ENCODE results near the gene SH3PXD2B.

SH3PXD2B gene

DNA sequence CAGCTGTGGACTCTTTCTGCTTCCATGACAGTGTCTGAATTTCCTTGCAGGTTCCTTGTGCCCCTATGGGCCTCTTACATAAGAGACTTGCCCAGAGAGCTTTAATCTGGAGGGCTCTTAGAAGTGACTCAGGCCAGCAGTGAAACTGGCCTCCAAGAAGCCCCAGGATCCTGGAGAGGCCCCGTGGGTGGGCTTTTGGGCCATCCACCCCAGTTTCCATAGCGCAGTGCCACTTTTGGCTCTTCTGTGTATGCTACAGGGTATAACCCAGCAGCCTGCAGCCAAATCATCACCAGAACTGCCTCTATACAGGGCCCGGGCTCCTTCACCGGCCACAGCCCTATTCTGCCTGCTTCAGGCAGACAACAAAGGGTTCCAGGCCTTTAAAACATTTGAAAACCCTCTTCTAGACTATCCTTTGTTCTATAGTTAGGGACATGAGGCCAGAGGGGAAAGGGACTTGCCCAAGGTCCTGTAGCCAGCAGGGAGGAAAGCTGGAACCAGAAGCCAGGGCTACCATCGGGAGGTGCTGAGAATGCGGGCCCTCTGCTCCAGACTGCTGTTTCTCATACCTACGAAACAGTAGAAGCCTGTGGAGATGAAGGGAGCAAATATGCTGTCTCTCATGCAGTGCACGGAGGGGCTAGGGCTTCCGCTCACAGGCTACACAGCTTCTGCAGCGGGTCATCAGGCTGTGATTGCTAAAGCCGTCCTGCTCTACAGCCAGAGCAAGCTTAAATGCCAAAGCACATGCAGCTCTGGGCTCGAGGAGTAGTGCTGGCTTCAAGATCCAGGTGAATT lies 18.0 kb downstream of the SH3PXD2B start:
- no peak for DNase-seq

DNA sequence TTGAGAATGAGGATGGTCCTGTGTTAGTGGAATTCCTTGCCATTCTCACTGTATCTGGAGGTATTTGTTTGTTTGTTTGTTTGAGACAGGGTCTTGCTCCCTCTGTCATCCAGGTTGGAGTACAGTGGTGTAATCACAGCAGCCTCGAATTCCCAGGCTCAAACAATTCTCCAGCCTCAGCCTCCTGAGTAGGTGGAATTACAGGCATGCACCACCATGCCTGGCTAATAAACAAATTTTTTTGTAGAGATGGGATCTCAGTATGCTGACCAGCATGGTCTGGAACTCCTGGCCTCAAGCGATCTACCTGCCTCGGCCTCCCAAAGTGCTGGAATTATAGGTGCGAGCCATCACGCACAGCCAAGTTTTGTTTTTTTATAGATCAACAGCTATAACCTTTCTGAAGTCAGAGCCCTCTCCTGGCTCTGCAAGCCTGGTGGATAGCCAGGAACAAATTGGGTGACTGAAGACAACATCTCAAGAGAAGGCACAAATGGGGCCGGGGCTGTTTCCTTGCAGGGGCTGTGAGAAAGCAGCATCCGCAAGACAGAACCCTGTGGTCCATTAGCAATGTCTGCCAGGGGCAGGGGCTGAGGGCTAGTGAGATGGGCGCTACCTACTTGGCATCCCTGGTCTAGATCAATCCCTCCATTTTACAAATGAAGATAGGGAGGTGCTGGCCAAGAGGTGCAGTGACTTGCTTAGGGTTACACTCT lies 18.8 kb downstream of the SH3PXD2B start:
- DNase-seq = no peak

DNA sequence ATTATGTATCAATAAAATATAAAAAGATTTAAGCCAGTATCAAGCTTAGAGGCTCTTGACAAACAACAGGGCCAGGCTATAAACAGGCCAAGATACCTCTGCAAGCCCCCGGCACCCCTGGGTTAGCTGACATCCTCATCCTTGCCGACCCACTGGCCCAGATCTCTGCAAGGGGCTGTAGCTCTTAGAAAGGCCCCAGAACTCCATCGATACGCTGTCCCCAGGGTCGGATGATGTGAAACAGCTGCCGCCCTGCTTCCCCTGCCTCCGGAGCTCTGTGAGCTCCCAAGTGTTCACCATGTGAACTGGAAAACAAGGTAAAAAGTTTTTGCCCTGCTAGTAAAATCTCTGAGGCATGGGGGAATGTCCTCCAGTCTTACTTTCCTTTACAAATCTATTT lies 20.1 kb downstream of the SH3PXD2B start:
- DNase-seq = no peak

DNA sequence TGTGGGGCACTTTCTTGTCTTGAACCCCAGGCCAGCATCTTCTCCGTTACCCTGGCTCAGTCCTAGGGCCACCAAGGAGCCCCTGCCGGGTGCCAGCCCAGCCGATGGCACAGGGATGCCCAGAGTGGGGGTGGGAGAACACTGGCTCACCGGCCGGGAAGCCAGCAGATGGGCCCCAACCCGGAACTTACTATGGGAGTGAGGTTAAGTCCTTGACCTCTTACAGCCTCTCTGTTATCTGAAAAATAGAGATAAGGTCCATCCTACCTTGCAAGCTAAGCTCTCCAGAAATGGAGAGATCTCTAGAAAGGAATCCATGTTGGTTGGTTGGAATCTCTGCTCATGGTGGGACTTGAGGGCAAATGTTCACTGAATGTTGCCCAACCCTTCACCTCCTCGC lies 20.8 kb downstream of the SH3PXD2B start:
- DNase-seq = no peak

DNA sequence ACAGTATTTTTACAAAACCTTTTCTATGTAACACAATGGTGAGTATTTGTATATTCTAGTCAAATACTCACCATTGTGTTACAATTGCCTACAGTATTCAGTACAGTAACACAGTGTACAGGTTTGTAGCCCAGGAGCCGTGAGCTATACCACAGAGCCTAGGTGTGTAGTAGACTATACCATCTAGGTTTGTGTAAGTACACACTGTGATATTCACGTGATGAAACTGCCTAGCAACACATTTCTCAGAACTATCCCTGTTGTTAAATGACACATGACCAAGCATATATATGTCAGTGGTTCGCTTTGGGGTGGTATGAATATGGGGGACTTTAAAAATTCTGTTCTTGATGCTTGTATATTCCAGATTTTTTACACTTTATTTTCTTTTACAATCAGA lies 21.3 kb downstream of the SH3PXD2B start:
- no peak for DNase-seq

DNA sequence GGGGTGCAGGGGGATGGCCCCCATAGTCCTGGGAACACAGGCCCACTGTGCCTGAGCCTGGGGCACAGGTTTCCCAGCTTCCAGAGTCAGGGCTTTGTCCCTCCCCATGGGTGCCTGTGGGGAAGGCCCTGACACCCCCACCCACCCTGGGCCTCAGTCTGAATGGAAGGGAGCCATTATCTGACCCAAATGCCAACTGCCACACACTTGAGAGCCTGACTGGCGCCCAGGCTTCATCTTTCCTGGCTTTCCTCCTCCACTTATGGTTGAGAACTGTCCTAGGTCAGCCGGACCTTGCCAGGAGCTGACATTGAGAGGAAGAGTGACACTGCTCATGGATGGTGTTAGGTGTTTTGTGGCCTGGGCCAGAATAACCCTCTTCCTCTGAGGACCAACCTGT lies 24.0 kb downstream of the SH3PXD2B start:
- no peak for DNase-seq

DNA sequence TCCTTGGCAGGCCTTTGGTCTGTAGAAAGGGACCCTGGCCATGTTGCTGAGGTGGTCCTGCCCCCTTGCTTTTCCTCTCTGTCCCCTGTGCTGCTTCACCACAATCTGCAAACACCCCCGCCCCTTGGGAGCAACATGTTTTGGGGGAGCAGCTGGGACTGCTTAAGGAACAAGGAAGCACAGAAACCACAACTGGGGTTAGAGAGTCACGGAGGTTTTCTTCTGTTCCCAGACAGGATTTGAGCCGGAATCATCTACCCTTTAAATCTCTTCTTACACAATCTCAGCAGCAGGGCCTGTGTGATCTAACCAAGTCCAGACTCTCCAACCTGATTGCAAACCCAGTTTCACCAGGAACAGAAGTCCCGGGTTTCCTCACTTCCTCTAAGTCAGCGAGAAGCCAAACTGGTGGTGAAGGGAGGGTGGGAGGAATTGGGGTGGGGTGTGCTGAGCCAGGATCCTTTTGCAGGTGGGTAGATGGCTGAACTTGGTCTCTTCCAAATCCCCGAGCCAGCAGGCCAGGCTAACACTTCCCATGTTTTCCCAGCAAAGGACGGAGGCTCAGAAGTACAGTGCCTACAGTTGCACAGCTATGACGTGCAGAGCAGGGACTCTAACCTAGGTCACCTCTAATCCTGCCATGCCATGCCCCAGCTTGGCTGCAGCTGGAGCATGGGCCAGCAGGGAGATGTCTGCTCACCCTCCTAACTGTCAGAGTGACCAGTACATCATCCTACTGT lies 25.0 kb downstream of the SH3PXD2B start:
- DNase-seq = no peak

DNA sequence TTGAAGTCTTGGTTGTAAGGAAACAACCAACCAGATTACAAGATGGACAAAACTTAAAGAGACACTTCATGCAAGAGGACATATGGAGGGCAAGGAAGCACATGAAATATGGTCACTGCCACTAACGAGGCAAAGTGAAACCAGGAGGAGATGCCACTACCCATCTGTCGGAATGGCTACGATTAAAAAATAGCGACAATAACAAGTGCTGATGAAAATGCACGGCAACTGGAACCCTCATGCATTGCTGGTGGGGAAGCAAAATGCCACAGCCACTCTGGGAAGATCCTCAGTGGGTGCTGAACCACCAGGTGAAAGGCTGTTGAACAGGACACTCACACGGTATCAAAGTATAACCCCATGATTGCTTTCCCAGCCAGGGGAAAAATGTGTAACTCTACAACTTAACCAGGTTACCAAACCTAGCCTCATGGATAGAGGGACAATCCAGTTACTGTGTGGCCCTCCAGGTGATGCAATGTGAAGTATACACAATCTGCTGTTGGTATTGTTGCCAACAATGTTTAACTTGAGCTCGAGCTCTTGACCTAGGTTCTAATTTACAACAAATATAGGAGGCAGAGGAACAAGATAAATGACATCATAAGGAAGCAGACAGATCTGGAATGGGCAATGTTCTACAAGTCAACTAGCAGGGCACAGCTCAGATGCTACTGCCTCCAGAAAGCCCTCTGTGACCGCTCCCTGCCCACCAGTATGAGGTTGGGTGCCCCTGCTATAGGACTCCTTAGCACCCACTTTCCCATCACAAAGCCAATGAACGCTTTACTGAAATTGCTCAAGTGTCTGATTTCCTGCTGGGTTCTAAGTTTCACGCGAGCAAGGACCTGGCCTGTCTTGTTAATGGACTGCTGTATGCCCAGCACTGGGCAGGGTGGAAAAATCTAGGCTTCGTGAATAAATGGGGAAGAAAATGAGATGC lies 25.8 kb downstream of the SH3PXD2B start:
- DNase-seq = no peak

DNA sequence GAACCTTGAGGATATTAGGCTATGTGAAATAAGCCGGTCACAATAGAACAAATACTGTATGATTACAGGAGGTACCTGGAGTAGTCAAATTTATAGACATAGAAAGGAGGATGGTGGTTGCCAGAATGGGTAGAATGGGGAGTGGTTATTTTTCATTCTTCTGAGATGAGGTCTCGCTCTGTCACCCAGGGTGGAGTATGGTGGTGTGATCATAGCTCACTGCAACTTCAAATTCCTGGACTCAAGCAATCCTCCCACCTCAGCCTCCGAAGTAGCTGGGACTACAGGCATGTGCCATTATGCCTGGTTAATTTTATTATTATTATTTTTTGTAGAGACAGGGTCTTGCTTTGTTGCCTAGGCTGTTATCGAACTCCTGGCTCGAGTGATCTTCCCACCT lies 27.1 kb downstream of the SH3PXD2B start:
- no peak for DNase-seq

DNA sequence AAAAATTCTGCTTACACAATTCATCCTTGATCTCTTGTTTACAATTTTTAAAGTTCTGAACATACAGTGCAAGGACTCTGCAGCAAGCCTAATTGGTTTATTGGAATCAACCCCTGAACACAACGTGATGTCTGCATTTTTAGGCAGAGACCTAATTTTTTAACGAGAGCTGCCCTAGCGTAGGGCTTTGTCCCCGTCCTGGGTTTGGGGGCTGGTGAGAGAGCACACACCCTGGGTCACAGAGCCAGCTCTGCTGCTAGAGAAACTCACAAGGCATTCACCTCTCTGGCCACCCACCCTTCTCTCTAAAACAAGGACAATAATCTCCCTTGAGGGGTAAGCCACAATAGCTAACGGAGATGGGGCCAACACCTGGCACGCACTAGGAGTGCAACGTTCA lies 28.2 kb downstream of the SH3PXD2B start:
- no peak for DNase-seq

DNA sequence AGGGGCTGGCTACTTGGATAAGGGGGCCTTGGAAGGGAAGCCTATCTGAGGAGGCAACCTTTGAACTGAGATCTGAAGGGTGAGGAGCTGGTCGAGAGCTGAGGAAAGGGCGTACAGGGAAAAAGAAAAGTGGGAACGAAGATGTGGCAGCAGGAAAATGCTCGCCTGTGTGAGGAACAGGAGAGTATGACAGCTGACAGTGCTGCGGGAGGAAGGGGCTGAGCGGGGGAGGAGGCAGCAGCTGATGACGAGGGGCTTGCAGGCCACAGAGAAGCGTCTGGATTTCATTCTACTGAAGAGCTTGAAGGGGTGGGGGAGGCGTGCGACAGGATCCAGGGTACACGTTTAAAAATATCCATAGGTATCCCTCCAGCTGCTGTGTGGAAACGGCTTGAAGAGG lies 28.9 kb downstream of the SH3PXD2B start:
- no peak for DNase-seq

DNA sequence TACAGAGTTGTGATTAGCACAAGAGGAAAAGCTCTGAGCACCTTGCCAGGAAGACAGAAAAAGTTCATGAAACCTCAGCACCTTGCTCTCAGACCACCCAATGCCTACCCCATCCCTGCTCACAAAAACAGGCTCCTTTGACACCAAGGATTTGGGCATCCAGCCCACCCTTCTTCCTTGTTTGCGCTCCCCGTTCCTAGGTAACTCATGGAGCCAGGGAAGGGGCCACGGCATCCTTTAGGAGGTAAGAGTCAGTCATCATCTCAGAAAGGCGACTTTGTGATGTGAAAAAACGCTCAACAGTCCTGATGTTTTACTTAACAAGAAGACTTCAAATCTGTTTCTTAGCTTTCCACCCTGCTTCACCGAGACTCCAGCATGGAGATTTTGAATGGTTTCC lies 29.5 kb downstream of the SH3PXD2B start:
- no peak for DNase-seq

DNA sequence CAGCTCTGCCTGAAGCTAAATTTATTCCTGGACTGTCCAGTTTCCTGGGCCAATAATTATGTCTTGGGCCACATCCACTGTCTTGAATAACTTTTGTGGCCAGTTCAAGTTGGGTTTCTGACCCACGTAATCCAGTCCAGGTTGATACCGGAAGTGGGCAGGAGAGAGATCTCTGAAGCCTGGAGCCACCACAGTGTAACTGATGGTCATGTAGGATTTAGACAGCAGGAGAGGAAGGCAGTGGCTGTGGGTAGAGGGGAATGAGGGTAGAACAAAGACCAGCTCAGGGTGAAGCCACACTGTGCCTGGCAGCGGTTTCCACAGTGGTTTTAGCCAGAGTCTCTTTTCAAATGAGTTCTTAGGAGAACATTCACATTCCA lies 30.2 kb downstream of the SH3PXD2B start:
- DNase-seq = no peak

DNA sequence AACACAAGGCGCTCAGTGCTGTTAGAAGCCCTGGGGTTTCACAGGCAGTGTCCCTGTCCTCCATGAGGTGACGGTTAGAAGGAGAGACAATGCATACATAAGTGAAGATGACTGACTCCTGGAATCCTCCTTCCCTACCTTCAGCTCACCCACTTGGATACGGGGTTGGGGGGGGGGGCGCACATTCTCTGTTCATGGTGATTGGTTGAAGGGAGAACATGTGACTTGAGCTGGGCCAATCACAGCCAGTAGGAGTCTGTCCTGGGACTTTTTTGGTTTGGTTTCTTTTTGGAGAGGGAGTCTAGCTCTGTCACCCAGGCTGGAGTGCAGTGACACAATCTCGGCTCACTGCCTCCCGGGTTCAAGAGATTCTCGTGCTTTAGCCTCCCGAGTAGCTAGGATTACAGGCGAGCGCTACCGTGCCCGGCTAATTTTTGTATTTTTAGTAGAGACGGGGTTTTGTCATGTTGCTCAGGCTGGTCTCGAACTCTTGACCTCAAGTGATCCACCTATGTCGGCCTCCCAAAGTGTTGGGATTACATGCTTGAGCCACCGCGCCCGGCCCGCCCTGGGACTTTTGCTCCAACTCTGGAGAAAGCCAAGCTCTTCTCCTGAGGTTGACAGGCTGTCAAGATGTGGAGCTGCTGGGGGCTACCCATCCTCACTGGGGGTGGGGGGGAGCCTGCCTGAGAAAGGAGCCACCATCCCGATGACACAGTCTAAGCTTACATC lies 30.8 kb downstream of the SH3PXD2B start:
- no peak for DNase-seq

DNA sequence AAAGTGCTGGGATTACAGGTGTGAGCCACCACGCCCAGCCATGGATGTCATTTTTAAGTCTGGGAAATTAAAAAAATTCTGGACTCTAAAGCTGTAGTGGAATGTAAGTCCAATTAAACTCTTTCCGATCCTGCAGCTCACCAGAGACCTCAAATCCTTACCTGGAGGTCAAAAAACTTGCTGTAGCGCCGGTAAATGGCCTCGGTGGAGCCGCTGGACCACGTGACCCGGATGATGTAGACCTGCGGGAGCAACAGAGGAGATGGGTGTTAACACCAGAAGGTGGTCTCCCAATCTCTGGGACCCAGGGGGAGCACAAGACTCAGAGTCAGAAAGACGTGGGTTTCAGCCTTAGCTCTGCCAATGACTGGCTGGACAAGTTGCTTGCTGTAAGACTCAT lies 32.1 kb downstream of the SH3PXD2B start:
- DNase-seq = no peak

DNA sequence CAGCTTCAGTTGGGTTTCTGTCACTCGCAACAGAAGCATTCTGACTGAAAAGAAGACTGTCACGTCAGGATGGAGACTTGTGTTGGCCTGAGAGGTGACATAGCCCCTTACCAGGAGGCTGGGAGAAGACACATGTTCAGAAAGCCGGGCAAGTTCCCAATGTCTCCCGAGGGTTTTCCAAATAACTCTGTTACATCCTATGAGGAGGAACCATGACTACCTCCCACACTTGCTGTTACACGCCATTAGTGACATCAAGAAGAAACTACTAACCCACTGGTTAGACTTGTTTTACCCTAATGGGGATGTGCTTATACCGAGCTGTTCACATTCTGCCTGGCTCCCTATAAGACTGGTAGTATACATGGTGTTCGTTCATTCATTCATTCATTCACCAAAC lies 33.3 kb downstream of the SH3PXD2B start:
- no peak for DNase-seq

DNA sequence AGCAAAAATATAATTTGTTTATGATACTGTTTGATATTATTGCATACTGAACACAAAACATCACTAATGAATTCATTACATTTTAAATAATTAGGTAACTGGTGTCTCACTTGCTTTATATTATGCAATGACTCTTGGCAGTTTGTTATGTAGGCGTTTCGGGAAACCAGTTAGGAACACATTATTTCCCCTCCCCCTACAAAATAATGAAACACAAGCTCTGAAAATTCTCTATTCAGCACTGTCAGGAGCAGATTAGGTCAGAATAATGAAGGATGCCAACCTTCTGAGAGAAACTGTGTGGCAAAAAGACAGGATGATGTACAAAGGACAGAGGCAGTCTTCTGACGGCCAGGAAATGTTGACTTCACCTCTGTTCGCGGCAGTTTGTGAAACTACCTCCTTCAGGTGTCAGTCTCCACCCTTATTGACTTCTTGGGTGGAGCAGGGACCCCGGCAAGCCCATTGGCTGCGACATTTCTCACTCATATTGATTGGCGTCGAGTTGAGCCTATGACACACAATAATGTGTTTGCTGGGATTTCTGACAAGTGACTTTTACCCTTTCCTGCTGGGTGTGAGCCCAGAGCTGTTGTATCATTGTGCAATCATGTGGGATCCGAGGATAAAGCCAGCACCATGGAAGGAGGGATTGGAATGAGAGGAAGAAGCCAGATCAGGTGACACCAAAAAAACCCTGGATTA lies 33.9 kb downstream of the SH3PXD2B start:
- no peak for DNase-seq

DNA sequence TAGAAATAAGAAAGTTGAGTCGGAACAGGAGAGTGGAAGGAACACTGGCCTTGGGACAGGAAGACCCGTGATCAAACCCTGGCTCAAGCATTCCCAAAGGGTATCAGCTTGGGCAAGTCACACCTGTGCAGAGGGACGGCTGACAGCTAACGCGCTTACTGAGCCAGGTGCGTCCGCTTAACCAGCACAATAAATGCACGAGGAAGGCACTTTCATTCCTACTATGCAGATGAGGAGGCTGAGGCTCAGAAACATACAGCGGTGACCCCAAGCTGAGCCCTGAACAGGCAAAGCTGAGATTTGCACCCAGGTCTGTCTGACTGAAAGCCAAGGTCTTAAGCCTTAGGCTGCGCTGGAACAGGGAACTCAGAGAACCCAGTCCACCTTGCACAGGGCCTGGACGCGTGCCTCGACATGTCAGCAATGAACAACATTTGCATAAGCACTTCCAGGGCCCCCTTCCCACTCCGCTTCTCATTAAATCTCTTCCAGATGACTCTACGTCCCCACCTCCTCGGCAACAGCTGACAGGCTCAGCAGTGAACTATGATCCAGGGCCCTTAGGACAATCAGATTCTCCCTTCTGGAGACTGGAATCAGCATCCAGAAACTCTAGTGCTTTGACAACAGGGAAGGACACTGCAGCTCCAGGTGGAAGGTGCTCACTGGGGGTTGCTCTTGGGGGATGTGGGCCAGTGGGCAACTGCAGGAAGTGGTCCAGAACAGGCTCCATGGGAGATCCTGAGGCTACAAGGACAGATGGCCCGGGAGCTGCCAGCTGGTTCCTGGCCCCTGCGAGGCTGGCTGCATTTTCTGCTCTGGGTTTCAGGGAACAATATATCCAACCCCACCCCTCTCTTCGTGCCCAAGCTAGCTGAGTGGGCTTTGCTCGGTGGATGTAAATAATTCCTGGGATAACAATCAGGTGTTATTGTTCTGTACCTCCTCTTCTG lies 35.2 kb downstream of the SH3PXD2B start:
- DNase-seq = no peak

DNA sequence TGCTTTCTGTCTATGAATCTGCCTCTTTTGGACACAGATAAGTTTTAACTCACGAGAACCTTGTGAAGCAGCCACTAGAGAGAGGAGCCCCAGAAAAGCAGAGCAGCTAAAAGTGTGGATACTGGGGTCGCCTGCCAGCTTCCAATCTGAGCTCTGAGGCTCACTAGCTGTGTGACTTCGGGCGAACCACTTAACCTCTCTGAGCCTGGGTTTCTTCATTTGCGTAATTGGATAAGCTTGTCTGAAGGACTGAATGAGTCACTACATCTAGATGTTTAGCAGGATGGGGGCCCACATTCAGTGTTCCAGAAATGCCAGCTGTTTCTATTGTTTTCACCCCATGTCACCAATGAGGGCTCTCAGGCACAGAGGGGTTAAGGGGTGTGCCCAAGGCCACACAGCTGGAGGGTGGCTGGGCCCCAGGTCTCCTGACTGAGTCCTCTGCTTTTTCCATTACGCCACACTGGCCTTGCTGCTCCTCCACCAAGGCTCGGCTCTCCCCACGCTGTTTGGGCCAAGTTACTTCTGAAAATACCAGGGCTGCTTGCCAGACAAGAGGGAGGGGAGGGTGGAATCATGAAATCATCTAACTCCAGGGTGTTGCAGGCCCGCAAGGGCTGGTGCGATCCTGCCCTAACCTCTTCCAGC lies 36.2 kb downstream of the SH3PXD2B start:
- DNase-seq = no peak

Data from NCI-H2227 treated with DMSO at 0.1 percent for 48 hours (cell line).